Nephron (organoid): Measurements from ENCODE around the gene SBNO1.

Experiments
- H3K27ac Mint-ChIP-seq, 3 experiments: 2 replicates each; pipeline ENCODE4 v1.8.0; 2020; ENCODE audit warnings: mixed read lengths in 3 of 3, mild to moderate bottlenecking in 2 of 3, moderate library complexity in 1 of 3
- H3K27me3 Mint-ChIP-seq: 2 replicates; pipeline ENCODE4 v1.8.0; 2021; ENCODE audit warnings: low read depth, mild to moderate bottlenecking, moderate library complexity, mixed read lengths
- H3K36me3 Mint-ChIP-seq: 2 replicates; pipeline ENCODE4 v1.8.0; 2020; ENCODE audit warnings: low read depth, mixed read lengths
- H3K4me1 Mint-ChIP-seq: 2 replicates; pipeline ENCODE4 v1.8.0; 2020; ENCODE audit warnings: mixed read lengths
- H3K4me3 Mint-ChIP-seq, 3 experiments: 2 replicates each; pipeline ENCODE4 v1.8.0; 2020; ENCODE audit warnings: mild to moderate bottlenecking in 3 of 3, mixed read lengths in 3 of 3, moderate library complexity in 2 of 3
- H3K9me3 Mint-ChIP-seq: 2 replicates; pipeline ENCODE4 v1.8.0; 2020; ENCODE audit warnings: mixed read lengths
- TF ChIP-seq, protein P1 (sequence below), 3 experiments: fragments of 200-600 bp; sonication (generic); IDR thresholded peaks; one replicate each; pipeline ENCODE4 v1.5.0; 2021; ENCODE audit warnings: antibody characterized with exemption in 3 of 3; ENCODE audit not compliant: unreplicated experiment in 3 of 3

The SBNO1 gene

DNA sequence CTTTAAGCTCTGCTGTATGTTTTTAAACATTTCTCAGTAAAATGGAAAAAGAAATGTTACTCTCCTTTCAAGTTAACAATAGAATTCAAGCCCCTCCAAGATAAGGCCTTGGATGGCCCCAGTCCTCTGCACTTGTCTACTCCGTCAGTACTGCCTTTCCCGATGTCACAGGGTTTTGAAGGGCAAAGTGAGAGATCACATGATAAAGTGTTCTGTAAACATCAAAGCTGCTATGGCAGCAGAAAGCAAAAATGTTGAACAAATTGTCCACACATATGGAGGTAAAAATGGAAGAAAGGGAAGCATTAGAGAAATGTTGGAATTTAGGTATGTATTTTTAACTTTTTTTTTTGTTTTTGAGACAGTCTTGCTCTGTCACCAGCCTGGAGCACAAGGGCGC is 59.5 kb downstream of the SBNO1 start:
- no peaks in the 10 kb centered on the region for H3K4me1 Mint-ChIP-seq
- no peaks in the 10 kb centered on the region for H3K9me3 Mint-ChIP-seq
- no peaks in the 10 kb centered on the region for H3K27me3 Mint-ChIP-seq
- TF ChIP-seq, protein P1, sequence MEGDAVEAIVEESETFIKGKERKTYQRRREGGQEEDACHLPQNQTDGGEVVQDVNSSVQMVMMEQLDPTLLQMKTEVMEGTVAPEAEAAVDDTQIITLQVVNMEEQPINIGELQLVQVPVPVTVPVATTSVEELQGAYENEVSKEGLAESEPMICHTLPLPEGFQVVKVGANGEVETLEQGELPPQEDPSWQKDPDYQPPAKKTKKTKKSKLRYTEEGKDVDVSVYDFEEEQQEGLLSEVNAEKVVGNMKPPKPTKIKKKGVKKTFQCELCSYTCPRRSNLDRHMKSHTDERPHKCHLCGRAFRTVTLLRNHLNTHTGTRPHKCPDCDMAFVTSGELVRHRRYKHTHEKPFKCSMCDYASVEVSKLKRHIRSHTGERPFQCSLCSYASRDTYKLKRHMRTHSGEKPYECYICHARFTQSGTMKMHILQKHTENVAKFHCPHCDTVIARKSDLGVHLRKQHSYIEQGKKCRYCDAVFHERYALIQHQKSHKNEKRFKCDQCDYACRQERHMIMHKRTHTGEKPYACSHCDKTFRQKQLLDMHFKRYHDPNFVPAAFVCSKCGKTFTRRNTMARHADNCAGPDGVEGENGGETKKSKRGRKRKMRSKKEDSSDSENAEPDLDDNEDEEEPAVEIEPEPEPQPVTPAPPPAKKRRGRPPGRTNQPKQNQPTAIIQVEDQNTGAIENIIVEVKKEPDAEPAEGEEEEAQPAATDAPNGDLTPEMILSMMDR (IDR thresholded peaks at IDR 0.05; ENCODE audit: unreplicated experiment in 3 of 3) = no peak
- H3K4me3 Mint-ChIP-seq = no peak overlapping the region
- H3K36me3 Mint-ChIP-seq = peaks cover 72% of the 10 kb centered on the region
- H3K27ac Mint-ChIP-seq = no peak overlapping the region

GRCh38 chr12:123293178-123293760 is 71.4 kb downstream of the SBNO1 start:
- H3K4me1 Mint-ChIP-seq = no peaks in the 10 kb centered on the region
- no peaks in the 10 kb centered on the region for H3K9me3 Mint-ChIP-seq
- TF ChIP-seq, protein P1 (IDR thresholded peaks at IDR 0.05; ENCODE audit: unreplicated experiment in 3 of 3) = no peak
- no peaks in the 10 kb centered on the region for H3K27me3 Mint-ChIP-seq
- H3K36me3 Mint-ChIP-seq = peaks cover 66% of the 10 kb centered on the region
- no peak overlapping the region for H3K4me3 Mint-ChIP-seq
- H3K27ac Mint-ChIP-seq = no peak overlapping the region

GRCh38 chr12:123289911-123290310 is 74.7 kb downstream of the SBNO1 start:
- Mint-ChIP-seq H3K27ac (no peak overlapping the region), H3K27me3 (no peaks in the 10 kb centered on the region), H3K4me1 (no peaks in the 10 kb centered on the region), H3K4me3 (no peak overlapping the region), H3K36me3 (peaks cover 42% of the 10 kb centered on the region), H3K9me3 (no peaks in the 10 kb centered on the region)
- TF ChIP-seq, protein P1 (IDR thresholded peaks at IDR 0.05; ENCODE audit: unreplicated experiment in 3 of 3) = no peak

DNA sequence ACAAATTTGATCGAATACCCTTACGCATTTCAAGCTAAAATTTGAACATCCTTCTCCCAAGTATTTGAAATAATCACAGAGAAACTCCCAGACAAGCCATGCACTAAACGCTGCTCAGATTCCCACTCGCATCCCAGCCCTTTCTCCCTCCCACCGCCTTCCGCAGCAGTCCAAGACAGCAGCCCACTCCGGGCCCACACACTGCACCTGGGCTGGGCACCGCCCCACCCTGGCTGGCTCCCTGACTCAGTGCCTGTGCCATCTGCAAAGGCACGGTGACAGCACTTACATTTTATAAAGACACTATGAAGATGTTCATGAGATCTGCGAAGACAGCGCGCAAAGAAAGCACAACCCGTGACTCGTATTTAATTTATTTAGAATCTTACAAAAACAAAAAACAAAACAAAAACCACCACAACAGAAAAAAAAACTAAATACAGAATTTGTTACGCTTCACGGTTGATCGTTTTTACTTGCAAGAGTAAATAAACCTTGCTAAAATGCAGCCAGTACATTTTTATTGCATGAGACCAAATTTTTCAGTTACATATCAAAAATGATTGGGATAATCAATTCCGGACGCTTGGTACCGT is 75.8 kb downstream of the SBNO1 start:
- Mint-ChIP-seq H3K9me3 (no peaks in the 10 kb centered on the region), H3K4me1 (no peaks in the 10 kb centered on the region), H3K27me3 (no peaks in the 10 kb centered on the region), H3K27ac (no peak overlapping the region), H3K4me3 (no peak overlapping the region), H3K36me3 (peaks cover 32% of the 10 kb centered on the region)
- TF ChIP-seq, protein P1 (IDR thresholded peaks at IDR 0.05; ENCODE audit: unreplicated experiment in 3 of 3) = no peak

GRCh38 chr12:123286652-123287373 is 77.8 kb downstream of the SBNO1 start:
- peaks cover 26% of the 10 kb centered on the region for H3K36me3 Mint-ChIP-seq
- TF ChIP-seq, protein P1 (IDR thresholded peaks at IDR 0.05; ENCODE audit: unreplicated experiment in 3 of 3) = no peak
- no peak overlapping the region for H3K27ac Mint-ChIP-seq
- H3K4me1 Mint-ChIP-seq = no peaks in the 10 kb centered on the region
- H3K27me3 Mint-ChIP-seq = peaks cover 3% of the 10 kb centered on the region
- H3K9me3 Mint-ChIP-seq = no peaks in the 10 kb centered on the region
- no peak overlapping the region for H3K4me3 Mint-ChIP-seq
